HG03469 (cell line): Measurements from ENCODE around the gene RNF43.
A peak's percentile ranks its signal among the peaks of the same experiment; 100 is the strongest.

Source experiments
- ATAC-seq: cut with Tn5 transposase; IDR thresholded peaks from one replicate; pipeline ENCODE4 v1.9.1; 2021; ENCODE audit warnings: mild to moderate bottlenecking, moderate library complexity, moderate number of reproducible peaks; ENCODE audit not compliant: unreplicated experiment

RNF43 gene

GRCh38 chr17:58382872-58383242 is 34.5 kb downstream of the RNF43 start:
- no peak for ATAC-seq

- ATAC-seq, result peak; percentile 50
Measured at GRCh38 chr17:58382108-58382871, 35.0 kb downstream of the RNF43 start.

- no peak for ATAC-seq
Measured at GRCh38 chr17:58381124-58382035, 36.0 kb downstream of the RNF43 start.

- ATAC-seq, result no peak
Measured at GRCh38 chr17:58380207-58381123, 36.9 kb downstream of the RNF43 start.

GRCh38 chr17:58379511-58379824 is 37.9 kb downstream of the RNF43 start:
- ATAC-seq, result no peak

GRCh38 chr17:58378733-58379510 is 38.4 kb downstream of the RNF43 start:
- no peak for ATAC-seq

- no peak for ATAC-seq
Measured at GRCh38 chr17:58377661-58378060, 39.7 kb downstream of the RNF43 start.

GRCh38 chr17:58377093-58377601 is 40.2 kb downstream of the RNF43 start:
- no peak for ATAC-seq

GRCh38 chr17:58376472-58377000 is 40.8 kb downstream of the RNF43 start:
- no peak for ATAC-seq

- ATAC-seq, result no peak
Measured at GRCh38 chr17:58375811-58376210, 41.5 kb downstream of the RNF43 start.

- no peak for ATAC-seq
Measured at GRCh38 chr17:58375256-58375655, 42.1 kb downstream of the RNF43 start.

GRCh38 chr17:58373923-58374322 is 43.4 kb downstream of the RNF43 start:
- ATAC-seq, result no peak

- ATAC-seq, result no peak
Measured at GRCh38 chr17:58373003-58373402, 44.3 kb downstream of the RNF43 start.

GRCh38 chr17:58371300-58371950 is 45.9 kb downstream of the RNF43 start:
- ATAC-seq, result no peak

- ATAC-seq, result no peak
Measured at GRCh38 chr17:58370716-58371115, 46.6 kb downstream of the RNF43 start.

GRCh38 chr17:58370309-58370708 is 47.0 kb downstream of the RNF43 start:
- no peak for ATAC-seq

- no peak for ATAC-seq
Measured at GRCh38 chr17:58369214-58370031, 47.9 kb downstream of the RNF43 start.

GRCh38 chr17:58368860-58369213 is 48.5 kb downstream of the RNF43 start:
- ATAC-seq, result no peak
